HepG2 (cell line): Measurements from ENCODE around the gene NKAIN2. TPM values are rescaled to one million over a fixed set of nuclear protein-coding genes. Genes with fewer than 3 reads are reported as not detected.

Experiments
- ARID5B ChIP-seq: IDR thresholded peaks from 2 replicates; pipeline ENCODE4 v1.4.0; 2020; ENCODE audit warnings: mild to moderate bottlenecking, missing genetic modification reagents
- E2F5 ChIP-seq: sonication (generic); formaldehyde crosslinking; conservative IDR thresholded peaks from 2 replicates; pipeline ENCODE4 v1.4.0; 2020; ENCODE audit warnings: missing genetic modification reagents
- FOXO1 ChIP-seq: sonication (generic); formaldehyde crosslinking; IDR thresholded peaks from 2 replicates; pipeline ENCODE4 v1.4.0; 2020; ENCODE audit warnings: missing genetic modification reagents
- HNF4G ChIP-seq, 2 experiments: sonication (generic) in 1 of 2; formaldehyde crosslinking in 1 of 2; IDR thresholded peaks; 2 replicates each; pipeline versions ENCODE4 v1.4.0 to v1.6.1; 2011 to 2020; ENCODE audit warnings: borderline replicate concordance in 2 of 2, low read depth in 2 of 2, mild to moderate bottlenecking in 2 of 2, low read length in 1 of 2, missing genetic modification reagents in 1 of 2, moderate library complexity in 1 of 2
- KAT8 ChIP-seq: IDR thresholded peaks from 2 replicates; pipeline ENCODE4 v1.6.1; 2016; ENCODE audit warnings: missing genetic modification reagents, missing compliant biosample characterization
- LBX2 ChIP-seq: sonication (generic); formaldehyde crosslinking; IDR thresholded peaks from 2 replicates; pipeline ENCODE4 v1.5.0; 2020; ENCODE audit warnings: missing genetic modification reagents, mild to moderate bottlenecking, borderline replicate concordance
- PITX1 ChIP-seq: sonication (generic); formaldehyde crosslinking; IDR thresholded peaks from 2 replicates; pipeline ENCODE4 v1.5.1; 2020; ENCODE audit warnings: mild to moderate bottlenecking, missing genetic modification reagents
- RXRA ChIP-seq: sonication (generic); formaldehyde crosslinking; IDR thresholded peaks from 2 replicates; pipeline ENCODE4 v1.5.1; 2020; ENCODE audit warnings: missing genetic modification reagents
- SMAD9 ChIP-seq: sonication (generic); formaldehyde crosslinking; IDR thresholded peaks from 2 replicates; pipeline ENCODE4 v1.5.1; 2020; ENCODE audit warnings: mild to moderate bottlenecking, missing genetic modification reagents
- SMC3 ChIP-seq: IDR thresholded peaks from 2 replicates; pipeline ENCODE4 v1.6.1; 2011; ENCODE audit warnings: low read length, improper control_type of control experiment
- SP140L ChIP-seq: sonication (generic); formaldehyde crosslinking; IDR thresholded peaks from 2 replicates; pipeline ENCODE4 v1.4.0; 2020; ENCODE audit warnings: missing genetic modification reagents, borderline replicate concordance
- SPEN ChIP-seq: sonication (generic); formaldehyde crosslinking; IDR thresholded peaks from 2 replicates; pipeline ENCODE4 v1.5.1; 2020; ENCODE audit warnings: low read depth, mild to moderate bottlenecking, missing genetic modification reagents
- TEAD2 ChIP-seq: sonication (generic); formaldehyde crosslinking; IDR thresholded peaks from 2 replicates; pipeline ENCODE4 v1.9.0; 2021; ENCODE audit warnings: missing genetic modification reagents
- THAP7 ChIP-seq: sonication (generic); formaldehyde crosslinking; IDR thresholded peaks from 2 replicates; pipeline ENCODE4 v1.8.1; 2023; ENCODE audit warnings: mild to moderate bottlenecking, missing genetic modification reagents
- ZBTB26 ChIP-seq: IDR thresholded peaks from 2 replicates; pipeline ENCODE4 v1.6.1; 2016; ENCODE audit warnings: missing compliant biosample characterization, missing genetic modification reagents, borderline replicate concordance
- ZBTB49 ChIP-seq: sonication (generic); formaldehyde crosslinking; IDR thresholded peaks from 2 replicates; pipeline ENCODE4 v1.4.0; 2020; ENCODE audit warnings: missing genetic modification reagents, borderline replicate concordance
- ZFP1 ChIP-seq: IDR thresholded peaks from 2 replicates; pipeline ENCODE4 v1.6.1; 2016
- ZNF580 ChIP-seq: IDR thresholded peaks from 2 replicates; pipeline ENCODE4 v1.6.1; 2016; ENCODE audit warnings: low read depth, borderline replicate concordance
- polyA plus RNA-seq, 8 experiments: library from polyadenylated mRNA; depleted of rRNA in 3 of 8; stranded (reverse) in 7 of 8; unstranded in 1 of 8; fragments of >200 nt; fragmentation: Illumina TruSeq in 4 of 8; extraction: Trizol in 4 of 8; gene quantifications; 2 replicates each; pipeline versions ENCODE4 v1.2.1 to v1.2.3, GENCODE V29; 2011 to 2016; ENCODE audit warnings: low read depth in 4 of 8, missing spikeins in 1 of 8, mixed read lengths in 1 of 8; ENCODE audit not compliant: insufficient read depth in 1 of 8
- total RNA-seq, 5 experiments: library from RNA; depleted of rRNA; stranded (reverse); fragments of >200 nt; fragmentation: Illumina TruSeq; extraction: Trizol; gene quantifications; 2 replicates each; pipeline ENCODE4 v1.2.3, GENCODE V29; 2016; ENCODE audit warnings: low read depth in 1 of 5

The NKAIN2 gene
- total and polyA plus RNA-seq, 2 of the 13 experiments (the other 11 are each of a cell fraction or from before 2014, with no cell fraction given) = not detected

GRCh38 chr6:123802697-123803503, 765 bp upstream of the NKAIN2 start (continued):
- TF ChIP-seq ZNF580 = 0 out of 2 replicates have a peak, but pooled peaks have one; percentile 34
- TF ChIP-seq LBX2 (CRISPR knock-in tag) = no peak
- no peak for TF ChIP-seq PITX1 (CRISPR knock-in tag)
- no peak for TF ChIP-seq HNF4G (IDR thresholded peaks at IDR 0.05; ENCODE audit: borderline replicate concordance, low read depth, low read length)
- TF ChIP-seq HNF4G (CRISPR knock-in tag; IDR thresholded peaks at IDR 0.05; ENCODE audit: borderline replicate concordance, low read depth) = no peak
- TF ChIP-seq ZFP1 (CRISPR knock-in tag) = no peak
- TF ChIP-seq RXRA = peak; percentile 21; the same call in 1 of the 2 replicates
- TF ChIP-seq ZBTB26 (CRISPR knock-in tag) = 0 out of 2 replicates have a peak, but pooled peaks have one; percentile 25
- TF ChIP-seq SMAD9 (CRISPR knock-in tag) = no peak
- no peak for TF ChIP-seq TEAD2 (CRISPR knock-in tag)
- peak; percentile 41; the same call in 1 of the 2 replicates for TF ChIP-seq ZBTB49
- peak; percentile 60; the same call in 1 of the 2 replicates for TF ChIP-seq SMC3
- 0 out of 2 replicates have a peak, but pooled peaks have one; percentile 21 for TF ChIP-seq FOXO1 (CRISPR knock-in tag)
- TF ChIP-seq SP140L (CRISPR knock-in tag) = no peak
- no peak for TF ChIP-seq SPEN (CRISPR knock-in tag)
- TF ChIP-seq E2F5 (CRISPR knock-in tag) = no peak
- TF ChIP-seq THAP7 (CRISPR knock-in tag) = 0 out of 2 replicates have a peak, but pooled peaks have one; percentile 65
- TF ChIP-seq KAT8 = peak; percentile 23; the same call in 1 of the 2 replicates
- peak; percentile 39; the same call in 1 of the 2 replicates for TF ChIP-seq ARID5B (CRISPR knock-in tag)
